Adipose tissue (tissue), 3 donors: ENCODE data around the gene MAGI1. TPM values are rescaled to one million over a fixed set of nuclear protein-coding genes. Genes with fewer than 3 reads are reported as not detected.

Experiments
- H3K27ac ChIP-seq: one replicate; pipeline ENCODE4 v1.5.1; 2013; ENCODE audit warnings: low read depth, low read length
- WGBS, 3 donors: extraction: QIAGEN DNeasy Blood & Tissue Kit; methylation state at CpG; one replicate each; pipeline ENCODE4 v1.1.7; 2013; 5-methylcytosine and 5-hydroxymethylcytosine counted together
- polyA plus RNA-seq, 3 donors: library from polyadenylated mRNA; stranded (reverse); fragments of 200-250 nt; gene quantifications; one replicate each; pipeline ENCODE4 v1.2.3, GENCODE V29; 2013
- donor health status: healthy with polysubstance abuse.
- donor health status: Bipolar disorder and iron deficiency.
- donor health status: healthy.

Gene MAGI1
- polyA plus RNA-seq, 3 donors, result 8.8 to 10.5 (median 10.4) TPM

GRCh38 chr3:65810302-65810701 is 228.4 kb downstream of the MAGI1 start:
- WGBS, 3 donors, result 71 to 93% (median 75%) methylated on average over 7 of the region's 7 CpGs

DNA sequence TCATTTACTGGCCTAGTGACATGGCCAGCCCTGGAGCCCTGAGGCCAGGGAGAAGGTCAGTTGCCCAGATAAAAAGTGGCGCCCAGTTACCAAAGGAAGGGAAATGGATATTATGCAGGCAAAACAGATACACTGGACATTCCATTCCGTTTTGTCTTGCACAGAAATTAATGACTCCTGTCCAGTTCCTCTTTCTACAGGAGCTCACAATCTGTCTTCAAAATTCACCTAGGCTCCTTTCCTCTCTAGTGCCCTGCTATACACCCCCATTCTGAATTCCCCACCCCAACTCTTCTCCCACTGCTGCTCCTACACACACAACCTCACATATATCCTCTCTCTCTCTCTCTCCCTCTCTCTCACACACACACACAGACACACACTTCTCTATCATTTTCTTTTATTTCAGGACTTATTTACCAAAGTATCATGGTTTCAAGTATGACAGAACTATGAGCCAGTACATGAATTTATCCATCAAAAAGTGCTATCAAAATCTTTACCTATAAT is 229.0 kb downstream of the MAGI1 start:
- H3K27ac ChIP-seq, result no peak overlapping the region
- WGBS, 3 donors, result 58 to 88% (median 78%) methylated on average over 2 of the region's 2 CpGs

More at GRCh38 chr3:65810302-65810701, 228.4 kb downstream of the MAGI1 start:
- no peak overlapping the region for H3K27ac ChIP-seq

DNA sequence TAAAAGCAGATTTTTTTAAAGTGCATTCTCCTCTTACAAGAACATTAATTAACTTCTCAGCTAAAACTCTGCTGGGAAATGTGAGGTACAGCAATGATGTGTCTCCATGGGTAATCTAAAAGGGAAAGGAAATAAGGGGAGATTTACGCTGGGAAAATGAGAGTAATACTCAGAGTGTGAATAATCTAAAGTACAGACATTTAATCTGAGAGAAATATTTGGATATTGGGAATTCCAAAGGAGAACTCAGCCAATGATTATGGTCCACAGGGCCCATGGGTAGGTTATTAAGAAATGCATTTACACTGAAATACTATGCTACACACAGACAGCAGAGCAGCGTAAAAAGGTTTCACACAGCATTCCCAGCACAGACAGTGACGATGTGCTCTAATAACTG is 229.9 kb downstream of the MAGI1 start:
- H3K27ac ChIP-seq, result no peak overlapping the region
- 80 to 94% (median 93%) methylated on average over 3 of the region's 3 CpGs for WGBS, 3 donors

DNA sequence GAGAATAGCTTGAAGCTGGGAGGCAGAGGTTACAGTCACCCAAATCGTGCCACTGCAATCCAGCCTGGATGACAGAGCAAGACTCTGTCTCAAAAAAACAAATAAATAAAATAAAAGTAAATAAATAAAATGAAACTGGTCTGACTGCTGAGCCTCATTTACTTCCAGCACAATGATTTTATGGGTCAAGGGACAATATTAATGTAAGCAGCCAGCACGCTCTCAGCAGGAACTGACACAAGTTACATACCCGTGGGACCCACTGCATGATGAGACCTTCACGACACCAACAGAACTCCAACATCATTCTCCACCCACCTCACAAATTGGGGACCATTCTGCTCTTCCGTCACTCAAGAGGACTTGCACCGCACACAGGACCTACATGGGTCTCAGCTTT is 230.3 kb downstream of the MAGI1 start:
- H3K27ac ChIP-seq, result no peak overlapping the region
- 65 to 80% (median 77%) methylated on average over 6 of the region's 6 CpGs for WGBS, 3 donors

- no peak overlapping the region for H3K27ac ChIP-seq
- 80 to 85% (median 84%) methylated on average over 5 of the region's 5 CpGs for WGBS, 3 donors
Measured at GRCh38 chr3:65807225-65807624, 231.5 kb downstream of the MAGI1 start.

DNA sequence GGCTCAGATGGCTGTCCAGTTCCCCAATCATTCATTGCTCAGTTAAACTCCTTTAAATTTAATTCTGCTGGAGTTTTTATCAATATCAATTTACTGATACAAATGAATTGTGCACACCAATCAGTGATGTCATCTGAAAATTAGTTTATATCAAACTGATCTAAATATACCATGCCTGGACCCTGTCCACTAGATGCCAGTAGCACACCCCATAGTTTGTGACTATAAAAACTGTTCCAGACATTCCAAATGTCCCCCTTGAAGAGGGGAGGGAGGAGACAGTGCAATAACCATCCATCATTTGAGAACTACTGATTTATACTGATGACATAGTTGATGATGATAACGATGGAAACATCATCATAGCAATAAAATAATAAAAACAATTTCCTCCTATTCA is 232.1 kb downstream of the MAGI1 start:
- H3K27ac ChIP-seq, result no peak overlapping the region
- WGBS, 3 donors, result 73 to 86% (median 79%) methylated on average over 1 of the region's 1 CpG

DNA sequence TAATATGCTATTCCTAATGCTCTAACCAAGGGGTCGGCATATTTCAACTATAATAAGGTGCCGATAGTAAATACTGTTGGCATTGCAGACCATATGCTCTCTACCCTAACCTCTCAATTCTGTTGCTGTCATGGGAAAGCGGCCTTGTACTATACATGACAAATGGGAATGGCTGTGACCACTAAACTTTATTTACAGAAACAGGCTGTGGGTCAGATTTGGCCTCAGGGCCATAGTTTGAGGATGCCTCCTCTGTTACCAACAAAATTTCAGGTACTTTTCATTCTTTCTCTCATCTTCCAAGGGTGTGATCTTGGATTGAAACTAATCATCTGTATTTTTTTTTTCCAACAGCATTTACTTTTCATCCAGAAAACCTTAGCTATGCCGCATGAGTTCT is 242.0 kb downstream of the MAGI1 start:
- H3K27ac ChIP-seq, result no peak overlapping the region
- WGBS, 3 donors, result 90 to 97% (median 93%) methylated on average over 4 of the region's 4 CpGs

DNA sequence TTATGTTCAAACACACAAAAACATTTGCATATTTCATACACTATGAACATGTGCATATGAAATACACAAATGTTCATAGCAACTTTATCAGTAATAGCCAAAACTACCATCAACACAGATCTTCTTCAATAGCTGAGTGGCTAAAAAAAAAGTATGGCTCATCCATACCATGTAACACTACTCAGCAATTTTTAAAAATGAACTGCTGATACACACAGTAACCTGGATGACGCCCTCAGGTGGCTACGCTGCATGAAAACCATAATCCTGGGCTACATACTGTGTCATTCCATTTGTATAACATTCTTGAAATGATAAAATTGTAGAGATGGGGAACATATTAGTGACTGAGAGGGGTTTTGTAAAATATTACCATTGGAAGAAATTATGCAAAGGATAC is 243.6 kb downstream of the MAGI1 start:
- H3K27ac ChIP-seq, result no peak overlapping the region
- 93 to 95% (median 94%) methylated on average over 2 of the region's 2 CpGs for WGBS, 3 donors

GRCh38 chr3:65793495-65794200 is 245.1 kb downstream of the MAGI1 start:
- WGBS, 3 donors, result 69 to 80% (median 70%) methylated on average over 8 of the region's 8 CpGs

GRCh38 chr3:65788461-65788860 is 250.3 kb downstream of the MAGI1 start:
- no peak overlapping the region for H3K27ac ChIP-seq
- WGBS, 3 donors, result 50 to 73% (median 65%) methylated on average over 2 of the region's 2 CpGs

More at GRCh38 chr3:65793495-65794200, 245.1 kb downstream of the MAGI1 start:
- H3K27ac ChIP-seq, result no peak overlapping the region

DNA sequence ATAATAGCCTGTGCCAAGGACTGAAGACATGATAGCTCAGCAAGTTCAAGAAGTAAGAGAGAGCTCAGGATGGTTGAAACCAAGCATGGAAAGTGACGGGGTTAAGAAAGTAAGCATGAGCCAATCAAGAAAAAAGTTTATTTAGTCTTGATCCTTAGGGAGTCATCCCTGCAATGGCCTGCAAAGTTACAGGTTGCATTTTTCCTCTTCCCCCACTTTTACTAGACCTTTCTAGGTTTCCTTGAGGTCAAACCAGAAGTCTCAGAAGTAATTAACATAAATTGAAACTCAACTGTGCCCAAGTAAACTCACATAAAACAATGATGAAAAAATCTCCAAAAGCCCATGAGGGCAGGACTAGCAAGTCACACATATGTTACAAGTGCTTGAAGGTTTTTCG is 250.9 kb downstream of the MAGI1 start:
- H3K27ac ChIP-seq, result no peak overlapping the region

GRCh38 chr3:65787340-65787739 is 251.4 kb downstream of the MAGI1 start:
- H3K27ac ChIP-seq, result no peak overlapping the region
- 48 to 53% (median 52%) methylated on average over 5 of the region's 5 CpGs for WGBS, 3 donors

More for the DNA sequence above, 250.9 kb downstream of the MAGI1 start:
- WGBS, 3 donors, result 65 to 90% (median 79%) methylated on average over 2 of the region's 2 CpGs

GRCh38 chr3:65786890-65787289 is 251.8 kb downstream of the MAGI1 start:
- H3K27ac ChIP-seq, result no peak overlapping the region
- 87 to 95% (median 94%) methylated on average over 3 of the region's 3 CpGs for WGBS, 3 donors

- no peak overlapping the region for H3K27ac ChIP-seq
- WGBS, 3 donors, result 26 to 31% (median 27%) methylated on average over 6 of the region's 6 CpGs
Measured at GRCh38 chr3:65785065-65785645, 253.6 kb downstream of the MAGI1 start.

DNA sequence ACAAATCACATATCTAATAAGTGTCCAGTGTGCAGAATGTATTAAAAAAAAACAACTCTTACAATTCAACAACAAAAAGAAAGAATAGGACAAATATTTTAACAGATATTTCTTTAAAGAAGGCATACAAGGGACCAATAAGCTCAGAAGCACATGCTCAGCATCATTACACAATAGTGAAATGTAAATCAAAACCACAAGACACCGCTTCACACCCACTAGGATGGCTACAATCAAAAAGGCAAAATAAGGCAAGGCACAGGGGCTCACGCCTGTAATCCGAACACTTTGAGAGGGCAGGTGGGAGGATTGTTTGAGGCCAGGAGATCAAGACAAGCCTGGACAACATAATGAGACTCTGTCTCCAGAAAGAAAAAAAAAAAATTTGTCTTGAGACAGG is 255.6 kb downstream of the MAGI1 start:
- no peak overlapping the region for H3K27ac ChIP-seq
- 82 to 91% (median 91%) methylated on average over 3 of the region's 3 CpGs for WGBS, 3 donors

- WGBS, 3 donors, result 93 to 96% (median 96%) methylated on average over 5 of the region's 5 CpGs
- H3K27ac ChIP-seq, result no peak overlapping the region
Measured at GRCh38 chr3:65781594-65781993, 257.1 kb downstream of the MAGI1 start.

- H3K27ac ChIP-seq, result no peak overlapping the region
- WGBS, 3 donors, result 75 to 83% (median 76%) methylated on average over 2 of the region's 2 CpGs
Measured at GRCh38 chr3:65779390-65779789, 259.3 kb downstream of the MAGI1 start.

- 71 to 73% (median 72%) methylated on average over 2 of the region's 2 CpGs for WGBS, 3 donors
- no peak overlapping the region for H3K27ac ChIP-seq
Measured at GRCh38 chr3:65778968-65779367, 259.8 kb downstream of the MAGI1 start.

DNA sequence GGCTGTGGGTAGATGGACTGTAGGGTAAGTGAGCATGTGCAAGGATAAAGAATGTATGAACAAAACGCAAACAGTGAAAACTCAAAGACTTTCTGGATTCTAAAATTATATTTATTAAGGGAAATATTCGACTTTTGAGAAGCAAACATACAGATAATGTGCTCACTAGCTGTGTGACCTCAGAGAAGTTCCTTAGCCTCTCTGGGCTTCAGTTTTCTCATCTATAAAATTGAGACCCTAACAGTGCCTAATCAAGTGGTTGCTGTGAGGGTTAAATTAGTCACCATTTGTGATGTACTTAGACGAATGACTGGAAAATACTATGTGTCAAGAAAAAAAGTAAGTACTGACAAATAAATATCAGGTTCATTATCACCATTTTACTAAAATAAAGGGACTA is 261.7 kb downstream of the MAGI1 start:
- H3K27ac ChIP-seq, result no peak overlapping the region
- 81 to 87% (median 85%) methylated on average over 3 of the region's 3 CpGs for WGBS, 3 donors

- WGBS, 3 donors, result 72 to 88% (median 79%) methylated on average over 6 of the region's 6 CpGs
- no peak overlapping the region for H3K27ac ChIP-seq
Measured at GRCh38 chr3:65776494-65776893, 262.2 kb downstream of the MAGI1 start.
